HEK293 (cell line): ENCODE data around the gene AKAP8L.

Experiments used
- CTCF ChIA-PET: fragments of 350-600 bp; formaldehyde crosslinking; extraction: SDS; loops from one replicate; lab custom pipeline; 2021; ENCODE audit warnings: antibody characterized with exemption; lab: Yijun Ruan, JAX
- POLR2A ChIA-PET: fragments of 300-600 bp; formaldehyde crosslinking; extraction: SDS; loops from one replicate; lab custom pipeline; 2020; ENCODE audit warnings: antibody characterized with exemption, inconsistent platforms; lab: Yijun Ruan, JAX
- H3K27ac ChIP-seq: fragments of 200-500 bp; sonication (Bioruptor generic); 2 replicates; pipeline ENCODE4 v1.5.1; 2014; ENCODE audit warnings: low read depth, low read length, control low read depth, inconsistent platforms; ENCODE audit errors: extremely low read depth
- H3K36me3 ChIP-seq, 2 experiments: fragments of 200-500 bp in 1 of 2; sonication (Bioruptor generic) in 1 of 2; 1 replicate in 1 of 2; 2 replicates in 1 of 2; pipeline ENCODE4 v1.5.1; 2014 to 2017; ENCODE audit warnings: inconsistent platforms in 2 of 2, low read length in 2 of 2; ENCODE audit not compliant: control insufficient read depth in 2 of 2, insufficient read depth in 1 of 2
- H3K4me1 ChIP-seq: fragments of 200-500 bp; sonication (Bioruptor generic); 2 replicates; pipeline ENCODE4 v1.5.1; 2014; ENCODE audit warnings: mild to moderate bottlenecking, low read length, inconsistent platforms; ENCODE audit not compliant: control insufficient read depth, insufficient read depth
- H3K4me3 ChIP-seq: 2 replicates; pipeline ENCODE4 v1.5.1; 2011; ENCODE audit warnings: low read depth, mild to moderate bottlenecking, control low read depth, low read length, moderate library complexity
- H3K9me3 ChIP-seq: fragments of 200-500 bp; sonication (Bioruptor generic); 2 replicates; pipeline ENCODE4 v1.5.1; 2014; ENCODE audit warnings: low read depth, low read length, inconsistent platforms; ENCODE audit not compliant: control insufficient read depth, insufficient read depth
- EGR2 ChIP-seq: fragments of 450-650 bp; formaldehyde crosslinking; IDR thresholded peaks from 2 replicates; pipeline ENCODE4 v1.5.1; 2016; ENCODE audit warnings: low read depth, missing biosample characterization, missing genetic modification characterization
- GLI2 ChIP-seq: fragments of 450-650 bp; formaldehyde crosslinking; IDR thresholded peaks from 2 replicates; pipeline ENCODE4; 2017; ENCODE audit warnings: missing biosample characterization, missing genetic modification characterization, low read depth, borderline replicate concordance
- IKZF3 ChIP-seq: fragments of 450-650 bp; IDR thresholded peaks from 2 replicates; pipeline ENCODE4 v1.5.0; 2018; ENCODE audit warnings: missing biosample characterization, mild to moderate bottlenecking, missing genetic modification characterization, moderate library complexity
- KLF17 ChIP-seq: fragments of 450-650 bp; formaldehyde crosslinking; IDR thresholded peaks from 2 replicates; pipeline ENCODE4 v1.5.1; 2016; ENCODE audit warnings: missing biosample characterization, missing genetic modification characterization
- ZFHX2 ChIP-seq: fragments of 450-650 bp; formaldehyde crosslinking; conservative IDR thresholded peaks from 2 replicates; pipeline ENCODE4 v1.5.1; 2016; ENCODE audit warnings: missing biosample characterization, missing genetic modification characterization
- ZNF140 ChIP-seq: fragments of 450-650 bp; formaldehyde crosslinking; IDR thresholded peaks from 2 replicates; pipeline ENCODE4 v1.5.1; 2016; ENCODE audit warnings: missing biosample characterization, missing genetic modification characterization
- ZNF202 ChIP-seq: fragments of 450-650 bp; formaldehyde crosslinking; IDR thresholded peaks from 2 replicates; pipeline ENCODE4 v1.5.1; 2016; ENCODE audit warnings: missing biosample characterization, missing genetic modification characterization, borderline replicate concordance
- ZNF280C ChIP-seq: fragments of 450-650 bp; formaldehyde crosslinking; IDR thresholded peaks from 2 replicates; pipeline ENCODE4 v1.5.1; 2016; ENCODE audit warnings: missing biosample characterization, missing genetic modification characterization
- ZNF335 ChIP-seq: fragments of 450-650 bp; formaldehyde crosslinking; conservative IDR thresholded peaks from 2 replicates; pipeline ENCODE4 v1.5.1; 2016; ENCODE audit warnings: missing biosample characterization, missing genetic modification characterization
- ZNF366 ChIP-seq: fragments of 450-650 bp; formaldehyde crosslinking; conservative IDR thresholded peaks from 2 replicates; pipeline ENCODE4 v1.5.1; 2016; ENCODE audit warnings: missing biosample characterization, missing genetic modification characterization
- ZNF416 ChIP-seq: fragments of 450-650 bp; formaldehyde crosslinking; IDR thresholded peaks from 2 replicates; pipeline ENCODE4 v1.5.1; 2016; ENCODE audit warnings: missing biosample characterization, missing genetic modification characterization
- ZNF48 ChIP-seq: fragments of 450-650 bp; formaldehyde crosslinking; IDR thresholded peaks from 2 replicates; pipeline ENCODE4 v1.5.1; 2016; ENCODE audit warnings: missing biosample characterization, missing genetic modification characterization
- TF ChIP-seq, protein P1 (sequence below): fragments of 450-650 bp; formaldehyde crosslinking; IDR thresholded peaks from 2 replicates; pipeline ENCODE4 v1.5.1; 2016; ENCODE audit warnings: missing biosample characterization, missing genetic modification characterization, borderline replicate concordance
- TF ChIP-seq, protein P2 (sequence below): fragments of 450-650 bp; formaldehyde crosslinking; IDR thresholded peaks from 2 replicates; pipeline ENCODE4 v1.5.1; 2016; ENCODE audit warnings: missing biosample characterization, missing genetic modification characterization
- TF ChIP-seq, protein P3 (sequence below): fragments of 450-650 bp; formaldehyde crosslinking; IDR thresholded peaks from 2 replicates; pipeline ENCODE4 v1.5.1; 2017; ENCODE audit warnings: missing biosample characterization, missing genetic modification characterization
- TF ChIP-seq, protein P4 (sequence below): fragments of 450-650 bp; formaldehyde crosslinking; IDR thresholded peaks from 2 replicates; pipeline ENCODE4; 2016; ENCODE audit warnings: missing biosample characterization, missing genetic modification characterization

AKAP8L gene

GRCh38 chr19:15444505-15445226, 25.9 kb upstream of the AKAP8L start:
- Histone ChIP-seq H3K36me3 (peaks cover 0 to 8% of the 10 kb centered on the region in 2 experiments; a peak in 1 of 3 replicates), H3K4me3 (no peak overlapping the region), H3K9me3 (no peaks in the 10 kb centered on the region), H3K4me1 (peaks cover 2% of the 10 kb centered on the region; the same call in 1 of the 2 replicates), H3K27ac (no peak overlapping the region)
- TF ChIP-seq ZNF416 (tag by site-specific recombination) (no peak), IKZF3 (tag by site-specific recombination) (no peak), ZNF280C (no peak), ZNF140 (tag by site-specific recombination) (no peak), GLI2 (tag by site-specific recombination) (no peak), ZNF366 (tag by site-specific recombination) (no peak), ZNF48 (tag by site-specific recombination) (no peak), KLF17 (no peak), ZNF202 (tag by site-specific recombination) (no peak), ZNF335 (tag by site-specific recombination) (no peak), EGR2 (no peak), ZFHX2 (tag by site-specific recombination) (no peak)
- TF ChIP-seq, protein P1, sequence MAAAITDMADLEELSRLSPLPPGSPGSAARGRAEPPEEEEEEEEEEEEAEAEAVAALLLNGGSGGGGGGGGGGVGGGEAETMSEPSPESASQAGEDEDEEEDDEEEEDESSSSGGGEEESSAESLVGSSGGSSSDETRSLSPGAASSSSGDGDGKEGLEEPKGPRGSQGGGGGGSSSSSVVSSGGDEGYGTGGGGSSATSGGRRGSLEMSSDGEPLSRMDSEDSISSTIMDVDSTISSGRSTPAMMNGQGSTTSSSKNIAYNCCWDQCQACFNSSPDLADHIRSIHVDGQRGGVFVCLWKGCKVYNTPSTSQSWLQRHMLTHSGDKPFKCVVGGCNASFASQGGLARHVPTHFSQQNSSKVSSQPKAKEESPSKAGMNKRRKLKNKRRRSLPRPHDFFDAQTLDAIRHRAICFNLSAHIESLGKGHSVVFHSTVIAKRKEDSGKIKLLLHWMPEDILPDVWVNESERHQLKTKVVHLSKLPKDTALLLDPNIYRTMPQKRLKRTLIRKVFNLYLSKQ (tag by site-specific recombination) = no peak
- TF ChIP-seq, protein P2, sequence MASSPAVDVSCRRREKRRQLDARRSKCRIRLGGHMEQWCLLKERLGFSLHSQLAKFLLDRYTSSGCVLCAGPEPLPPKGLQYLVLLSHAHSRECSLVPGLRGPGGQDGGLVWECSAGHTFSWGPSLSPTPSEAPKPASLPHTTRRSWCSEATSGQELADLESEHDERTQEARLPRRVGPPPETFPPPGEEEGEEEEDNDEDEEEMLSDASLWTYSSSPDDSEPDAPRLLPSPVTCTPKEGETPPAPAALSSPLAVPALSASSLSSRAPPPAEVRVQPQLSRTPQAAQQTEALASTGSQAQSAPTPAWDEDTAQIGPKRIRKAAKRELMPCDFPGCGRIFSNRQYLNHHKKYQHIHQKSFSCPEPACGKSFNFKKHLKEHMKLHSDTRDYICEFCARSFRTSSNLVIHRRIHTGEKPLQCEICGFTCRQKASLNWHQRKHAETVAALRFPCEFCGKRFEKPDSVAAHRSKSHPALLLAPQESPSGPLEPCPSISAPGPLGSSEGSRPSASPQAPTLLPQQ (tag by site-specific recombination) = no peak
- TF ChIP-seq, protein P3, sequence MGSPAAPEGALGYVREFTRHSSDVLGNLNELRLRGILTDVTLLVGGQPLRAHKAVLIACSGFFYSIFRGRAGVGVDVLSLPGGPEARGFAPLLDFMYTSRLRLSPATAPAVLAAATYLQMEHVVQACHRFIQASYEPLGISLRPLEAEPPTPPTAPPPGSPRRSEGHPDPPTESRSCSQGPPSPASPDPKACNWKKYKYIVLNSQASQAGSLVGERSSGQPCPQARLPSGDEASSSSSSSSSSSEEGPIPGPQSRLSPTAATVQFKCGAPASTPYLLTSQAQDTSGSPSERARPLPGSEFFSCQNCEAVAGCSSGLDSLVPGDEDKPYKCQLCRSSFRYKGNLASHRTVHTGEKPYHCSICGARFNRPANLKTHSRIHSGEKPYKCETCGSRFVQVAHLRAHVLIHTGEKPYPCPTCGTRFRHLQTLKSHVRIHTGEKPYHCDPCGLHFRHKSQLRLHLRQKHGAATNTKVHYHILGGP (tag by site-specific recombination) = no peak
- TF ChIP-seq, protein P4, sequence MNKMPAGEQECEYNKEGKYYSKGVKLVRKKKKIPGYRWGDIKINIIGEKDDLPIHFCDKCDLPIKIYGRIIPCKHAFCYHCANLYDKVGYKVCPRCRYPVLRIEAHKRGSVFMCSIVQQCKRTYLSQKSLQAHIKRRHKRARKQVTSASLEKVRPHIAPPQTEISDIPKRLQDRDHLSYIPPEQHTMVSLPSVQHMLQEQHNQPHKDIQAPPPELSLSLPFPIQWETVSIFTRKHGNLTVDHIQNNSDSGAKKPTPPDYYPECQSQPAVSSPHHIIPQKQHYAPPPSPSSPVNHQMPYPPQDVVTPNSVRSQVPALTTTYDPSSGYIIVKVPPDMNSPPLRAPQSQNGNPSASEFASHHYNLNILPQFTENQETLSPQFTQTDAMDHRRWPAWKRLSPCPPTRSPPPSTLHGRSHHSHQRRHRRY (tag by site-specific recombination) = no peak
- ChIA-PET CTCF (no interaction called here), POLR2A (no interaction called here)
